ENCODE measurements around the gene RHOF. TPM values are rescaled to one million over a fixed set of nuclear protein-coding genes. Genes with fewer than 3 reads are reported as not detected.

RHOF gene
- total and polyA plus RNA-seq, 2 of the 13 experiments (the other 11 are each of a cell fraction or from before 2014, with no cell fraction given): 14.6 to 32.2 TPM

GRCh38 chr12:121799156-121799841 is 5.8 kb upstream of the RHOF start (continued):
- TF ChIP-seq RERE (CRISPR knock-in tag; IDR thresholded peaks at IDR 0.05; ENCODE audit: low read depth): 0 out of 2 replicates have a peak, but pooled peaks have one; percentile 5
- TF ChIP-seq ZNF660 (CRISPR knock-in tag; IDR thresholded peaks at IDR 0.05; ENCODE audit: borderline replicate concordance, low read depth): no peak
- TF ChIP-seq ZMYM4 (CRISPR knock-in tag; IDR thresholded peaks at IDR 0.05): 0 out of 2 replicates have a peak, but pooled peaks have one; percentile 2
- no peak for TF ChIP-seq KDM1A (CRISPR knock-in tag; IDR thresholded peaks at IDR 0.05)
- TF ChIP-seq TAF1 (CRISPR knock-in tag; IDR thresholded peaks at IDR 0.05): 0 out of 2 replicates have a peak, but pooled peaks have one; percentile 19
- no peak for TF ChIP-seq ZBTB8A (CRISPR knock-in tag; IDR thresholded peaks at IDR 0.05; ENCODE audit: borderline replicate concordance, low read depth)
- no peak for TF ChIP-seq ZMAT3 (CRISPR knock-in tag; conservative IDR thresholded peaks at IDR 0.05)
- TF ChIP-seq ZNF317 (CRISPR knock-in tag; IDR thresholded peaks at IDR 0.05): 0 out of 2 replicates have a peak, but pooled peaks have one; percentile 4
- no peak for TF ChIP-seq ZNF720 (CRISPR knock-in tag; IDR thresholded peaks at IDR 0.05)
- TF ChIP-seq ZNF331 (CRISPR knock-in tag; IDR thresholded peaks at IDR 0.05): 0 out of 2 replicates have a peak, but pooled peaks have one; percentile 6
- TF ChIP-seq POLR2AphosphoS5 (IDR thresholded peaks at IDR 0.05; ENCODE audit: low read depth, low read length): peak; percentile 14; the same call in 1 of the 2 replicates
- 0 out of 2 replicates have a peak, but pooled peaks have one; percentile 3 for TF ChIP-seq HOXA3 (CRISPR knock-in tag; IDR thresholded peaks at IDR 0.05)
- TF ChIP-seq ZBTB7A (CRISPR knock-in tag; IDR thresholded peaks at IDR 0.05): no peak
- no peak for TF ChIP-seq RBAK (CRISPR knock-in tag; IDR thresholded peaks at IDR 0.05)
- TF ChIP-seq SIN3B (IDR thresholded peaks at IDR 0.05; ENCODE audit: low read length): no peak
- TF ChIP-seq PLSCR1 (CRISPR knock-in tag; IDR thresholded peaks at IDR 0.05; ENCODE audit: borderline replicate concordance): no peak
- TF ChIP-seq CEBPG (CRISPR knock-in tag; IDR thresholded peaks at IDR 0.05): 0 out of 2 replicates have a peak, but pooled peaks have one; percentile 36
- no peak for TF ChIP-seq POGZ (CRISPR knock-in tag; IDR thresholded peaks at IDR 0.05)
- TF ChIP-seq ZNF256 (CRISPR knock-in tag; conservative IDR thresholded peaks at IDR 0.05): no peak

Data from HepG2 (cell line).